BJ (cell line): ENCODE data around the gene GOSR1. TPM values are rescaled to one million over a fixed set of nuclear protein-coding genes. Genes with fewer than 3 reads are reported as not detected.
"Not testable (repeated sequence)": the region's sequence is repeated elsewhere in the genome, so short reads cannot be mapped to it uniquely, and the experiment has no call there.

Source experiments
- CTCF ChIA-PET: fragments of 350-600 bp; formaldehyde crosslinking; extraction: SDS; loops from one replicate; lab custom pipeline; 2021; ENCODE audit warnings: antibody characterized with exemption, inconsistent platforms; lab: Yijun Ruan, JAX
- POLR2A ChIA-PET: fragments of 300-600 bp; sonication (Branson Sonifier 250); formaldehyde crosslinking; extraction: SDS; loops from one replicate; lab custom pipeline; 2021; ENCODE audit warnings: antibody characterized with exemption; lab: Charles Lee
- DNase-seq: peaks from one replicate; pipeline ENCODE4 v3.0.0-alpha.2; 2011; ENCODE audit warnings: low read depth
- H3K27me3 ChIP-seq: 2 replicates; pipeline ENCODE4 v1.6.0; 2011; ENCODE audit warnings: low read length; ENCODE audit not compliant: control insufficient read depth, insufficient read depth
- H3K36me3 ChIP-seq: 2 replicates; pipeline ENCODE4 v1.5.1; 2011; ENCODE audit warnings: low read length; ENCODE audit not compliant: control insufficient read depth, insufficient read depth
- H3K4me3 ChIP-seq: 2 replicates; pipeline ENCODE4 v1.5.1; 2011; ENCODE audit warnings: low read depth, mild to moderate bottlenecking, control low read depth, low read length
- CTCF ChIP-seq: IDR thresholded peaks from 2 replicates; pipeline ENCODE4 v1.5.1; 2011; ENCODE audit warnings: low read depth, mild to moderate bottlenecking, control low read depth, inconsistent platforms, low read length, moderate library complexity; ENCODE audit not compliant: insufficient read depth
- polyA plus RNA-seq: library from polyadenylated mRNA; depleted of rRNA; stranded (reverse); fragments of >200 nt; gene quantifications from 2 replicates; pipeline ENCODE4 v1.2.3, GENCODE V29; 2011

GOSR1 gene
- polyA plus RNA-seq, 1 experiment = 12.5 TPM

- H3K36me3 ChIP-seq = no peaks in the 10 kb centered on the region
- CTCF ChIA-PET = interaction anchor here (1.0 kb wide), 1 partner anchor 10 kb away, joined by 3 read pairs; no protein-coding TSS in a partner anchor
- no peak for DNase-seq
- H3K27me3 ChIP-seq = no peaks in the 10 kb centered on the region
- POLR2A ChIA-PET = no interaction called here
- TF ChIP-seq CTCF = no peak
- H3K4me3 ChIP-seq = no peak overlapping the region
Observed at GRCh38 chr17:30443721-30444120, 33.5 kb upstream of the GOSR1 start.

- H3K4me3 ChIP-seq, H3K27me3 ChIP-seq, CTCF ChIA-PET, DNase-seq, POLR2A ChIA-PET, H3K36me3 ChIP-seq: not testable (repeated sequence)
Observed at GRCh38 chr17:30446640-30447039, 30.6 kb upstream of the GOSR1 start.

- no peak for TF ChIP-seq CTCF
Observed at GRCh38 chr17:30449480-30449879, 27.7 kb upstream of the GOSR1 start.

GRCh38 chr17:30450125-30451027, 26.8 kb upstream of the GOSR1 start:
- H3K36me3 ChIP-seq = peaks cover 3% of the 10 kb centered on the region
- CTCF ChIA-PET = interaction anchor here (1.0 kb wide), 1 partner anchor 27 kb away, joined by 3 read pairs; the partner anchor contains the start of gene GOSR1
- no peaks in the 10 kb centered on the region for H3K27me3 ChIP-seq
- POLR2A ChIA-PET = no interaction called here
- no peak for DNase-seq
- no peak overlapping the region for H3K4me3 ChIP-seq
- TF ChIP-seq CTCF = no peak

More at GRCh38 chr17:30449480-30449879, 27.7 kb upstream of the GOSR1 start:
- ChIA-PET CTCF (no interaction called here), POLR2A (no interaction called here)
- DNase-seq = no peak
- no peaks in the 10 kb centered on the region for H3K27me3 ChIP-seq
- H3K36me3 ChIP-seq = peaks cover 3% of the 10 kb centered on the region
- H3K4me3 ChIP-seq = no peak overlapping the region

GRCh38 chr17:30454635-30455034, 22.6 kb upstream of the GOSR1 start:
- no peak for TF ChIP-seq CTCF
- H3K27me3 ChIP-seq = no peaks in the 10 kb centered on the region
- no peak overlapping the region for H3K4me3 ChIP-seq
- no peak for DNase-seq
- CTCF ChIA-PET = interaction anchor here (1.1 kb wide), 1 partner anchor 22 kb away, joined by 3 read pairs; the partner anchor contains the start of gene GOSR1
- POLR2A ChIA-PET = no interaction called here
- H3K36me3 ChIP-seq = peaks cover 5% of the 10 kb centered on the region
